BLaER1 treated with 17β-estradiol and CSF1 and Interleukin-3, amounts not matched to agents 10 nM and 100 nM (cell line): ENCODE data around the gene C1QTNF12.
"Not testable (repeated sequence)": the region's sequence is repeated elsewhere in the genome, so short reads cannot be mapped to it uniquely, and the experiment has no call there.

Experiments
- H3K27ac ChIP-seq, 11 experiments: shearing (Covaris generic); formaldehyde crosslinking; 2 replicates each; pipeline ENCODE4 v1.8.1; 2022
- H3K27me3 ChIP-seq, 11 experiments: shearing (Covaris generic); formaldehyde crosslinking; 2 replicates each; pipeline ENCODE4 v1.8.1; 2022
- H3K36me3 ChIP-seq, 11 experiments: shearing (Covaris generic); formaldehyde crosslinking; 2 replicates each; pipeline ENCODE4 v1.8.1; 2022
- H3K4me1 ChIP-seq, 10 experiments: shearing (Covaris generic); formaldehyde crosslinking; 2 replicates each; pipeline ENCODE4 v1.8.1; 2022
- H3K4me2 ChIP-seq, 11 experiments: shearing (Covaris generic); formaldehyde crosslinking; 2 replicates each; pipeline ENCODE4 v1.8.1; 2022
- H3K4me3 ChIP-seq, 10 experiments: shearing (Covaris generic); formaldehyde crosslinking; 2 replicates each; pipeline ENCODE4 v1.8.1; 2022
- H3K9ac ChIP-seq, 11 experiments: shearing (Covaris generic); formaldehyde crosslinking; 2 replicates each; pipeline ENCODE4 v1.8.1; 2022
- H3K9me3 ChIP-seq, 11 experiments: shearing (Covaris generic); formaldehyde crosslinking; replicated peaks in 1 of 11; 2 replicates each; pipeline ENCODE4 v1.8.1; 2022
- H4K20me1 ChIP-seq, 11 experiments: shearing (Covaris generic); formaldehyde crosslinking; 2 replicates each; pipeline ENCODE4 v1.8.1; 2022
- Cebpa-rat ChIP-seq, 11 experiments: shearing (Covaris generic); IDR thresholded peaks; 2 replicates each; pipeline ENCODE4 v1.8.1; 2022

Gene C1QTNF12

DNA sequence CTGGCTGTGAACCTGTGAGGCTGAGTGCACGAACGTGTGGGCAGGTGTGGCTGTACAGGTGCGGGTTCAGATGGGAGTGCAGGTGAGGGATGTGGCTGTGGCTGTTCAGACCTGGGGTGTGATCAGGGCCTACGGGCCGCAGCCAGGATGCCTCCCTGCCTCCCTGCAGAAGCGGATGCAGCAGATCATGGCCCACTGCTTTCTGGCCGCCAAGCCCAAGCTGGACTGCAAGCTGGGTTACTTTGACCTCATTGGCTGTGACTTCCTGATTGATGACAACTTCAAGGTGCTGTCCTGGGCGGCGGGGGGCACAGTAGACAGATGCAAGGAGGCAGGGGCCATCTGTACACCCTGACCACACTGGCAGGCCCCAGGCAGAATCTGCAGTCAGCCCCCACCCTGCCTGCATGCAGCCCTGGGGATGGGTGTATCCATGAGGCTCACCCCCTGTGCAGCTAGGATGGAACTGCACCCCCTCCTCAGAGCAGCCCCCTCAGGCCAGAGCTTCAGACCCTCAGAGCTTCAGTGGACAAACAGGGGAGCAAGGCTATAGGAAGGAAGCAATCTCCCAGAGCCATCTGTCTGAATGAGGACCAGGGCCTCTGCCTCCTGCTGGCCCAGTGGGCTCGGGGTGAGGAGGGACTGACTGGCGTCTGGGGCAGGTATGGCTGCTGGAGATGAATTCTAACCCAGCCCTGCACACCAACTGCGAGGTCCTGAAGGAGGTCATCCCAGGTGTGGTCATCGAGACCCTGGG is 49.9 kb downstream of the C1QTNF12 start:
- Histone ChIP-seq H3K36me3 (no peaks in the 10 kb centered on the region), H4K20me1 (no peaks in the 10 kb centered on the region), H3K4me3 (no peak overlapping the region), H3K9me3 (peaks cover 26 to 49% (median 38%) of the 10 kb centered on the region in 11 experiments), H3K27me3 (peaks cover 0 to 20% (median 15%) of the 10 kb centered on the region in 11 experiments; a peak in 19 of 22 replicates), H3K4me2 (no peak overlapping the region), H3K27ac (no peak overlapping the region), H3K9ac (no peak overlapping the region), H3K4me1 (peaks cover 0 to 26% (median 15%) of the 10 kb centered on the region in 10 experiments; a peak in 19 of 20 replicates)
- TF ChIP-seq Cebpa-rat (IDR thresholded peaks at IDR 0.05): no peak

DNA sequence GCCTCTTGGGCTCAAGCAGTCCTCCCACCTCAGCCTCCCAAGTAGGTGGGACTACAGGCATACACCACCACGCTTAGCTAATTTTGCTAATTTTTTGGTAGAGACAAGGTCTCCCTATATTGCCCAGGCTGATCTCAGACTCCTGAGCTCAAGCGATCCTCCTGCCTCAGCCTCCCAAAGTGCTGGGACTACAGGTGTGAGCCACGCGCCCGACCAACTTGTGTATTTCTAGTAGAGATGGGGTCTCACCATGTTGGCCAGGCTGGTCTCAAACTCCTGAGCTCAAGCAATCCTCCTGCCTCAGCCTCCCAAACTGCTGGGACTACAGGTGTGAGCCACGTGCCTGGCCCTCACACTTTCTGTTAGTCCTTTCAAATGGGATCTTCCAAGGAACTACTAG is 50.8 kb downstream of the C1QTNF12 start:
- H3K9ac ChIP-seq, H3K4me3 ChIP-seq, H3K4me2 ChIP-seq, H3K36me3 ChIP-seq, H3K27ac ChIP-seq, H4K20me1 ChIP-seq: not testable (repeated sequence)
- Histone ChIP-seq H3K9me3 (peaks cover 30 to 53% (median 45%) of the 10 kb centered on the region in 11 experiments), H3K27me3 (peaks cover 0 to 12% (median 7%) of the 10 kb centered on the region in 11 experiments; a peak in 19 of 22 replicates), H3K4me1 (peaks cover 0 to 24% (median 13%) of the 10 kb centered on the region in 10 experiments; a peak in 19 of 20 replicates)

DNA sequence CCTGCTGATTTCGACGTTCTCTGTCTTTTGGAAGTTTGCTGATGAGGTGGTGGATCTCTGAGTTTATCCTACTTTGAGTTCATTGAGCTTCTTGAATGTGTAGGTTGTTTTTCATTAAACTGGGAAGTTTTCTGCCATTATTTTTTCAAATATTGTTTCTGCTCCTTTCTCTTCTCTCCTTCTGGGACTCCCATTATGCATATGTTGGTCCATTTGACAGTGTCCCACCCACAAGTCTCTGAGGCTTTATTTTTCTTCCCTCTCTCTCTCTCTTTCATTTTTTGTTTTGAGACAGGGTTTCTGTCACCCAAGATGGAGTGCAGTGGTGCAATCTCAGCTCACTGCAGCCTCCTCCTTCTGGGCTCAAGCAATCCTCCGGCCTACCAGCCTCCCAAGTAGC is 51.8 kb downstream of the C1QTNF12 start:
- Histone ChIP-seq H3K4me3 (no peak overlapping the region), H3K27me3 (peaks cover 0 to 2% (median 0%) of the 10 kb centered on the region in 11 experiments; a peak in 3 of 22 replicates), H3K4me2 (no peak overlapping the region), H3K36me3 (no peaks in the 10 kb centered on the region), H3K4me1 (peaks cover under 1 to 14% (median 4%) of the 10 kb centered on the region in 10 experiments; a peak in 14 of 20 replicates), H3K27ac (no peak overlapping the region), H3K9ac (no peak overlapping the region), H3K9me3 (peaks cover 30 to 55% (median 46%) of the 10 kb centered on the region in 11 experiments), H4K20me1 (no peaks in the 10 kb centered on the region)
- TF ChIP-seq Cebpa-rat (IDR thresholded peaks at IDR 0.05): no peak
